ENCODE results near the gene EREG.

Gene EREG

GRCh38 chr4:74319470-74319869, 45.5 kb upstream of the EREG start:
- no peak overlapping the region for H3K27ac ChIP-seq
- H3K4me3 ChIP-seq (ENCODE audit: low read depth, low read length), result no peak overlapping the region
- H3K36me3 ChIP-seq, result no peaks in the 10 kb centered on the region
- TF ChIP-seq CTCF (IDR thresholded peaks at IDR 0.05; ENCODE audit: low read depth, low read length), result no peak
- no peaks in the 10 kb centered on the region for H3K27me3 ChIP-seq (ENCODE audit: insufficient read depth, low read depth, severe bottlenecking)
- no peaks in the 10 kb centered on the region for H3K9me3 ChIP-seq (ENCODE audit: severe bottlenecking)
- DNase-seq, result no peak

GRCh38 chr4:74320559-74321118, 44.3 kb upstream of the EREG start:
- Histone ChIP-seq H3K36me3 (no peaks in the 10 kb centered on the region), H3K9me3 (ENCODE audit: severe bottlenecking) (no peaks in the 10 kb centered on the region), H3K27me3 (ENCODE audit: insufficient read depth, low read depth, severe bottlenecking) (no peaks in the 10 kb centered on the region), H3K27ac (no peak overlapping the region), H3K4me3 (ENCODE audit: low read depth, low read length) (no peak overlapping the region)
- DNase-seq, result peak; percentile 23
- TF ChIP-seq CTCF (IDR thresholded peaks at IDR 0.05; ENCODE audit: low read depth, low read length), result no peak

GRCh38 chr4:74322301-74322700, 42.6 kb upstream of the EREG start:
- no peak overlapping the region for H3K4me3 ChIP-seq (ENCODE audit: low read depth, low read length)
- no peak for DNase-seq
- H3K27me3 ChIP-seq (ENCODE audit: insufficient read depth, low read depth, severe bottlenecking), result no peaks in the 10 kb centered on the region
- TF ChIP-seq CTCF (IDR thresholded peaks at IDR 0.05; ENCODE audit: low read depth, low read length), result no peak
- no peak overlapping the region for H3K27ac ChIP-seq
- no peaks in the 10 kb centered on the region for H3K36me3 ChIP-seq
- no peaks in the 10 kb centered on the region for H3K9me3 ChIP-seq (ENCODE audit: severe bottlenecking)

GRCh38 chr4:74323663-74324062, 41.3 kb upstream of the EREG start:
- no peak for DNase-seq
- no peak for TF ChIP-seq CTCF (IDR thresholded peaks at IDR 0.05; ENCODE audit: low read depth, low read length)
- Histone ChIP-seq H3K36me3 (no peaks in the 10 kb centered on the region), H3K9me3 (ENCODE audit: severe bottlenecking) (no peaks in the 10 kb centered on the region), H3K4me3 (ENCODE audit: low read depth, low read length) (no peak overlapping the region), H3K27ac (no peak overlapping the region), H3K27me3 (ENCODE audit: insufficient read depth, low read depth, severe bottlenecking) (no peaks in the 10 kb centered on the region)

GRCh38 chr4:74324262-74324661, 40.7 kb upstream of the EREG start:
- no peak overlapping the region for H3K4me3 ChIP-seq (ENCODE audit: low read depth, low read length)
- H3K27ac ChIP-seq, result no peak overlapping the region
- H3K27me3 ChIP-seq (ENCODE audit: insufficient read depth, low read depth, severe bottlenecking), result no peaks in the 10 kb centered on the region
- no peak for TF ChIP-seq CTCF (IDR thresholded peaks at IDR 0.05; ENCODE audit: low read depth, low read length)
- H3K36me3 ChIP-seq, result no peaks in the 10 kb centered on the region
- H3K9me3 ChIP-seq (ENCODE audit: severe bottlenecking), result no peaks in the 10 kb centered on the region
- DNase-seq, result no peak

GRCh38 chr4:74325886-74326285, 39.1 kb upstream of the EREG start:
- Histone ChIP-seq H3K36me3 (no peaks in the 10 kb centered on the region), H3K27ac (no peak overlapping the region), H3K4me3 (ENCODE audit: low read depth, low read length) (no peak overlapping the region), H3K9me3 (ENCODE audit: severe bottlenecking) (no peaks in the 10 kb centered on the region), H3K27me3 (ENCODE audit: insufficient read depth, low read depth, severe bottlenecking) (no peaks in the 10 kb centered on the region)
- no peak for DNase-seq
- no peak for TF ChIP-seq CTCF (IDR thresholded peaks at IDR 0.05; ENCODE audit: low read depth, low read length)
